H9 (cell line): ENCODE results near the gene CAND2. TPM values are rescaled to one million over a fixed set of nuclear protein-coding genes. Genes with fewer than 3 reads are reported as not detected.
A peak's percentile ranks its signal among the peaks of the same experiment; 100 is the strongest.

Source experiments
- DNase-seq: peaks from one replicate; pipeline ENCODE4 v3.0.0-alpha.2; 2017
- H2AFZ ChIP-seq: one replicate; pipeline ENCODE4 v1.6.1; 2013; ENCODE audit warnings: mild to moderate bottlenecking, low read length, control low read depth, moderate library complexity
- H2AK5ac ChIP-seq: 2 replicates; pipeline ENCODE4 v1.6.1; 2013; ENCODE audit warnings: low read length, control low read depth, mixed read lengths; ENCODE audit not compliant: insufficient read length
- H2BK120ac ChIP-seq: one replicate; pipeline ENCODE4 v1.6.1; 2013; ENCODE audit warnings: low read depth, mild to moderate bottlenecking, low read length, control low read depth, inconsistent platforms; ENCODE audit not compliant: poor library complexity, severe bottlenecking
- H2BK12ac ChIP-seq: 2 replicates; pipeline ENCODE4 v1.6.1; 2013; ENCODE audit warnings: low read length, control low read depth, mixed read lengths, low read depth; ENCODE audit not compliant: insufficient read length
- H2BK15ac ChIP-seq: 2 replicates; pipeline ENCODE4 v1.6.1; 2013; ENCODE audit warnings: low read depth, low read length, control low read depth
- H2BK20ac ChIP-seq: one replicate; pipeline ENCODE4 v1.6.1; 2013; ENCODE audit warnings: low read depth, mild to moderate bottlenecking, low read length, control low read depth, inconsistent platforms; ENCODE audit not compliant: poor library complexity, severe bottlenecking
- H2BK5ac ChIP-seq: 2 replicates; pipeline ENCODE4 v1.6.1; 2013; ENCODE audit warnings: low read length, control low read depth, mixed read lengths; ENCODE audit not compliant: insufficient read length
- H3K14ac ChIP-seq: 2 replicates; pipeline ENCODE4 v1.6.1; 2013; ENCODE audit warnings: low read length, control low read depth; ENCODE audit not compliant: insufficient read depth
- H3K18ac ChIP-seq: 2 replicates; pipeline ENCODE4 v1.6.1; 2013; ENCODE audit warnings: low read depth, mild to moderate bottlenecking, mixed read lengths, low read length, control low read depth; ENCODE audit not compliant: insufficient read length
- H3K23ac ChIP-seq: 2 replicates; pipeline ENCODE4 v1.6.1; 2013; ENCODE audit warnings: low read length, control low read depth, mixed read lengths, low read depth; ENCODE audit not compliant: insufficient read length
- H3K23me2 ChIP-seq: 2 replicates; pipeline ENCODE4 v1.6.1; 2013; ENCODE audit warnings: low read depth, mild to moderate bottlenecking, mixed read lengths, low read length, control low read depth; ENCODE audit not compliant: insufficient read length, poor library complexity, severe bottlenecking
- H3K27ac ChIP-seq: 2 replicates; pipeline ENCODE4 v1.5.1; 2013; ENCODE audit warnings: low read length, control low read depth, mixed read lengths, low read depth; ENCODE audit not compliant: insufficient read length
- H3K27me3 ChIP-seq: 2 replicates; pipeline ENCODE4 v1.6.1; 2013; ENCODE audit warnings: low read length, control low read depth, inconsistent platforms; ENCODE audit not compliant: insufficient read depth
- H3K4ac ChIP-seq: 2 replicates; pipeline ENCODE4 v1.6.1; 2013; ENCODE audit warnings: low read depth, mild to moderate bottlenecking, control low read depth, inconsistent platforms, low read length, moderate library complexity
- H3K4me1 ChIP-seq: 2 replicates; pipeline ENCODE4 v1.6.1; 2013; ENCODE audit warnings: low read length, control low read depth, inconsistent platforms; ENCODE audit not compliant: insufficient read depth
- H3K4me2 ChIP-seq: 2 replicates; pipeline ENCODE4 v1.6.1; 2013; ENCODE audit warnings: low read length, control low read depth, mixed read lengths; ENCODE audit not compliant: insufficient read length, insufficient read depth
- H3K56ac ChIP-seq: 2 replicates; pipeline ENCODE4 v1.6.1; 2013; ENCODE audit warnings: low read depth, mild to moderate bottlenecking, mixed read lengths, low read length, control low read depth; ENCODE audit not compliant: insufficient read length
- H3K79me1 ChIP-seq: 2 replicates; pipeline ENCODE4 v1.6.1; 2013; ENCODE audit warnings: low read depth, mild to moderate bottlenecking, moderate library complexity, low read length, control low read depth, inconsistent platforms; ENCODE audit not compliant: insufficient read depth, poor library complexity, severe bottlenecking
- H3K79me2 ChIP-seq: 2 replicates; pipeline ENCODE4 v1.6.1; 2013; ENCODE audit warnings: low read length, control low read depth, inconsistent platforms; ENCODE audit not compliant: insufficient read depth
- H3K9ac ChIP-seq: 2 replicates; pipeline ENCODE4 v1.6.1; 2013; ENCODE audit warnings: low read length, control low read depth, mixed read lengths; ENCODE audit not compliant: insufficient read length; ENCODE audit errors: extremely low read depth
- H3K9me3 ChIP-seq: one replicate; pipeline ENCODE4 v1.6.1; 2013; ENCODE audit warnings: low read depth, low read length, inconsistent platforms; ENCODE audit not compliant: control insufficient read depth
- H3T11ph ChIP-seq: one replicate; pipeline ENCODE4 v1.6.1; 2013; ENCODE audit warnings: mild to moderate bottlenecking, low read length, control low read depth, inconsistent platforms
- H4K20me1 ChIP-seq: one replicate; pipeline ENCODE4 v1.6.1; 2013; ENCODE audit not compliant: control insufficient read depth, insufficient read length, insufficient read depth
- H4K5ac ChIP-seq: 2 replicates; pipeline ENCODE4 v1.6.1; 2013; ENCODE audit warnings: low read depth, mild to moderate bottlenecking, mixed read lengths, low read length, control low read depth; ENCODE audit not compliant: insufficient read length
- H4K8ac ChIP-seq: replicated peaks from 2 replicates; pipeline ENCODE4 v1.6.1; 2013; ENCODE audit warnings: low read length, control low read depth, mixed read lengths, low read depth; ENCODE audit not compliant: insufficient read length
- H4K91ac ChIP-seq: 2 replicates; pipeline ENCODE4 v1.6.1; 2013; ENCODE audit warnings: low read depth, mild to moderate bottlenecking, moderate library complexity, mixed read lengths, low read length, control low read depth; ENCODE audit not compliant: insufficient read length
- H3K27ac Mint-ChIP-seq, 3 experiments: 2 replicates in 2 of 3; 3 replicates in 1 of 3; pipeline ENCODE4 v1.8.0; 2020 to 2021; ENCODE audit warnings: mixed read lengths in 3 of 3, mild to moderate bottlenecking in 1 of 3, moderate library complexity in 1 of 3
- H3K27me3 Mint-ChIP-seq: 2 replicates; pipeline ENCODE4 v1.8.0; 2021; ENCODE audit warnings: low read depth, mild to moderate bottlenecking, moderate library complexity, mixed read lengths
- H3K36me3 Mint-ChIP-seq, 3 experiments: 2 replicates in 2 of 3; 3 replicates in 1 of 3; pipeline ENCODE4 v1.8.0; 2020 to 2021; ENCODE audit warnings: low read depth in 3 of 3, mixed read lengths in 3 of 3; ENCODE audit not compliant: insufficient read depth in 1 of 3
- H3K4me1 Mint-ChIP-seq, 2 experiments: 2 replicates each; pipeline ENCODE4 v1.8.0; 2020; ENCODE audit warnings: mixed read lengths in 2 of 2
- H3K4me3 Mint-ChIP-seq, 2 experiments: 2 replicates in 1 of 2; 3 replicates in 1 of 2; pipeline ENCODE4 v1.8.0; 2020 to 2021; ENCODE audit warnings: mild to moderate bottlenecking in 2 of 2, mixed read lengths in 2 of 2, moderate library complexity in 1 of 2
- H3K9me3 Mint-ChIP-seq, 2 experiments: 2 replicates in 1 of 2; 3 replicates in 1 of 2; pipeline ENCODE4 v1.8.0; 2020; ENCODE audit warnings: mild to moderate bottlenecking in 2 of 2, mixed read lengths in 2 of 2, moderate library complexity in 1 of 2
- WGBS: extraction: QIAGEN DNeasy Blood & Tissue Kit; methylation state at CpG from one replicate; pipeline ENCODE4 v1.1.7; 2013; ENCODE audit warnings: missing lambda C conversion rate, low lambda C conversion rate, mixed read lengths; ENCODE audit not compliant: insufficient read length; ENCODE audit errors: extremely low coverage; 5-methylcytosine and 5-hydroxymethylcytosine counted together
- total RNA-seq: library from RNA; stranded (reverse); gene quantifications from 2 replicates; pipeline ENCODE4 v1.2.1, GENCODE V29; 2021
- TF ChIP-seq, protein P1 (sequence below): fragments of 200-600 bp; sonication (generic); conservative IDR thresholded peaks from 3 replicates; pipeline ENCODE4 v1.8.0; 2021; ENCODE audit warnings: antibody characterized with exemption, mild to moderate bottlenecking

Gene CAND2
- total RNA-seq, 1 experiment from 2014 or later = 10.7 TPM

DNA sequence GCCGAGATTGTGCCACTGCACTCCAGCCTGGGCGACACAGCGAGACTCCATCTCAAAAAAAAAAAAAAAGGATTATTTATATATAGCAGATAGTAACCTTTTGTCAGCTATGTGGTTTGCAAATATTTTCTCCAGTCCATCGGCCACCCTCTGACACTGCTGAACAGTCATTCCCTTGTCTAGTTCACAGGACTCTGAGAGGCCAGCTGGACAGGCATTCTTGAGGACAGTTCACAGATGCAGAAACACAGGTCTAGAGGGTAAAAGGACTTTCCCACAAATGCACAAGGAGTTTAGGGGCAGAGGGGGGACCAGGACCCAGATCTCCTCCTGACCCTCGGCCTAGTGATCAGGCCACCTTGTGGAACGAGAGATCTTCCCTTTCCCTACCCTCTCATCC is 29.9 kb upstream of the CAND2 start:
- H3K36me3 Mint-ChIP-seq = no peaks in the 10 kb centered on the region
- TF ChIP-seq, protein P1, sequence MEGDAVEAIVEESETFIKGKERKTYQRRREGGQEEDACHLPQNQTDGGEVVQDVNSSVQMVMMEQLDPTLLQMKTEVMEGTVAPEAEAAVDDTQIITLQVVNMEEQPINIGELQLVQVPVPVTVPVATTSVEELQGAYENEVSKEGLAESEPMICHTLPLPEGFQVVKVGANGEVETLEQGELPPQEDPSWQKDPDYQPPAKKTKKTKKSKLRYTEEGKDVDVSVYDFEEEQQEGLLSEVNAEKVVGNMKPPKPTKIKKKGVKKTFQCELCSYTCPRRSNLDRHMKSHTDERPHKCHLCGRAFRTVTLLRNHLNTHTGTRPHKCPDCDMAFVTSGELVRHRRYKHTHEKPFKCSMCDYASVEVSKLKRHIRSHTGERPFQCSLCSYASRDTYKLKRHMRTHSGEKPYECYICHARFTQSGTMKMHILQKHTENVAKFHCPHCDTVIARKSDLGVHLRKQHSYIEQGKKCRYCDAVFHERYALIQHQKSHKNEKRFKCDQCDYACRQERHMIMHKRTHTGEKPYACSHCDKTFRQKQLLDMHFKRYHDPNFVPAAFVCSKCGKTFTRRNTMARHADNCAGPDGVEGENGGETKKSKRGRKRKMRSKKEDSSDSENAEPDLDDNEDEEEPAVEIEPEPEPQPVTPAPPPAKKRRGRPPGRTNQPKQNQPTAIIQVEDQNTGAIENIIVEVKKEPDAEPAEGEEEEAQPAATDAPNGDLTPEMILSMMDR = no peak
- no peak overlapping the region for H3K4me2 ChIP-seq
- no peak overlapping the region for H2BK12ac ChIP-seq
- H3K14ac ChIP-seq = peak overlapping the region; percentile 24; the same call in 1 of the 2 replicates
- H2BK15ac ChIP-seq = no peak overlapping the region
- H2BK5ac ChIP-seq = no peak overlapping the region
- H3K4me1 ChIP-seq = no peaks in the 10 kb centered on the region
- no peaks in the 10 kb centered on the region for H3K79me1 ChIP-seq
- no peaks in the 10 kb centered on the region for H3K9me3 ChIP-seq
- no peak overlapping the region for H4K8ac ChIP-seq
- H3K27ac ChIP-seq = no peak overlapping the region
- H3K4me3 Mint-ChIP-seq = no peak overlapping the region
- H3K23me2 ChIP-seq = no peaks in the 10 kb centered on the region
- no peaks in the 10 kb centered on the region for H3K9me3 Mint-ChIP-seq
- peaks cover 1% of the 10 kb centered on the region; the same call in 1 of the 2 replicates for H3K27me3 Mint-ChIP-seq
- no peak overlapping the region for H3K56ac ChIP-seq
- H3K9ac ChIP-seq = no peak overlapping the region
- WGBS = no CpG with 5 or more reads among the region's 6 CpGs
- H4K5ac ChIP-seq = no peak overlapping the region
- peaks cover 5% of the 10 kb centered on the region in 2 experiments for H3K4me1 Mint-ChIP-seq
- H2AK5ac ChIP-seq = no peak overlapping the region
- H2BK120ac ChIP-seq = no peak overlapping the region
- no peaks in the 10 kb centered on the region for H4K20me1 ChIP-seq
- no peak overlapping the region for H3K4ac ChIP-seq
- no peak overlapping the region for H3K23ac ChIP-seq
- H3K18ac ChIP-seq = no peak overlapping the region
- no peak overlapping the region for H2AFZ ChIP-seq
- no peaks in the 10 kb centered on the region for H3K27me3 ChIP-seq
- peak overlapping the region in 1 of 3 experiments; percentile 59; a peak in 1 of 7 replicates for H3K27ac Mint-ChIP-seq
- no peak overlapping the region for H2BK20ac ChIP-seq
- DNase-seq = no peak
- H3T11ph ChIP-seq = no peak overlapping the region
- peak overlapping the region; percentile 45 for H4K91ac ChIP-seq
- H3K79me2 ChIP-seq = no peaks in the 10 kb centered on the region
